ENCODE measurements around the gene RABL2B.
A peak's percentile ranks its signal among the peaks of the same experiment; 100 is the strongest.

The RABL2B gene

GRCh38 chr22:50737728-50738648, 45.4 kb downstream of the RABL2B start, which contains the start of gene ACR:
Gene ACR (plus strand): TSS chr22:50738204. CDS start chr22:50738236, 32 bp downstream.
- DNase-seq: no peak

GRCh38 chr22:50735739-50736030, 47.8 kb downstream of the RABL2B start:
- no peak for DNase-seq

- DNase-seq: no peak
These were observed 48.3 kb downstream of the RABL2B start for GRCh38 chr22:50734986-50735738.

GRCh38 chr22:50734343-50734771, 49.1 kb downstream of the RABL2B start:
- DNase-seq: no peak

GRCh38 chr22:50733521-50734342, 49.7 kb downstream of the RABL2B start:
- DNase-seq: no peak

GRCh38 chr22:50732681-50733080, 50.8 kb downstream of the RABL2B start:
- DNase-seq: no peak

- peak; percentile 48 for DNase-seq
These were observed 51.4 kb downstream of the RABL2B start for GRCh38 chr22:50731811-50732624.

- DNase-seq: no peak
These were observed 52.3 kb downstream of the RABL2B start for GRCh38 chr22:50730941-50731661.

- DNase-seq: no peak
These were observed 53.2 kb downstream of the RABL2B start for GRCh38 chr22:50730013-50730891.

GRCh38 chr22:50729391-50730012, 53.9 kb downstream of the RABL2B start:
- DNase-seq: no peak

GRCh38 chr22:50728523-50728931, 54.9 kb downstream of the RABL2B start:
- no peak for DNase-seq

- no peak for DNase-seq
These were observed 55.5 kb downstream of the RABL2B start for GRCh38 chr22:50727678-50728522.

GRCh38 chr22:50726643-50727340, 56.6 kb downstream of the RABL2B start:
- DNase-seq: no peak

GRCh38 chr22:50725597-50725996, 57.8 kb downstream of the RABL2B start:
- no peak for DNase-seq

- DNase-seq: no peak
These were observed 58.8 kb downstream of the RABL2B start for GRCh38 chr22:50724616-50725015.

GRCh38 chr22:50723991-50724390, 59.4 kb downstream of the RABL2B start:
- DNase-seq: no peak

GRCh38 chr22:50722716-50723428, 60.6 kb downstream of the RABL2B start:
- no peak for DNase-seq
